Mammary epithelial cell (primary cell): ENCODE results near the gene ZBTB3.

ENCODE experiments used
- EZH2 ChIP-seq: IDR thresholded peaks from 2 replicates; pipeline ENCODE4 v1.6.1; 2012; ENCODE audit warnings: low read length, inconsistent platforms, borderline replicate concordance
- TF ChIP-seq, protein P1 (sequence below), 2 donors: IDR thresholded peaks in 1 of 2; conservative IDR thresholded peaks in 1 of 2; 2 replicates each; pipeline ENCODE4 v1.5.1; 2011 to 2012; ENCODE audit warnings: inconsistent platforms in 2 of 2, low read length in 2 of 2, mild to moderate bottlenecking in 2 of 2, control low read depth in 1 of 2, low read depth in 1 of 2; ENCODE audit not compliant: insufficient read depth in 1 of 2; ENCODE audit errors: extremely low read depth in 1 of 2

DNA sequence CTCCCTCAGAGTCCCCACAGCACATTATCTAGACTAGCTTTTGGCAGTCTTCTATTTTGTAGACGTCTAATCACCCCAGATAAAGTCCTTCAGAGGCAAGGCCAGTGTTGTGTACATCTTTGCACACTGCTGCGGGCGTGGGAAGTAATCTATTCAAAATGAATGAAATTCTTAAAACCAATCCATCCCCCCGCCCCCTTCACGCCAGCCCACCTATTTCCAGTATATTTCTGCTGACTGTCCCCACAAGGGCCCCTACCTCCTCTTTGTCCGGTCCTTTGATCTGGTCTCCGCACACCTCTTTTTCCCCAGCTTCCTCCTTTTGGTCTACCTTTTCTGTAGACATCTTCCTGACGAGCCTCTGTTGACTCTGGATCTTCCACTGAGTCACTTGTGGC lies 47.1 kb downstream of the ZBTB3 start:
- TF ChIP-seq, protein P1, sequence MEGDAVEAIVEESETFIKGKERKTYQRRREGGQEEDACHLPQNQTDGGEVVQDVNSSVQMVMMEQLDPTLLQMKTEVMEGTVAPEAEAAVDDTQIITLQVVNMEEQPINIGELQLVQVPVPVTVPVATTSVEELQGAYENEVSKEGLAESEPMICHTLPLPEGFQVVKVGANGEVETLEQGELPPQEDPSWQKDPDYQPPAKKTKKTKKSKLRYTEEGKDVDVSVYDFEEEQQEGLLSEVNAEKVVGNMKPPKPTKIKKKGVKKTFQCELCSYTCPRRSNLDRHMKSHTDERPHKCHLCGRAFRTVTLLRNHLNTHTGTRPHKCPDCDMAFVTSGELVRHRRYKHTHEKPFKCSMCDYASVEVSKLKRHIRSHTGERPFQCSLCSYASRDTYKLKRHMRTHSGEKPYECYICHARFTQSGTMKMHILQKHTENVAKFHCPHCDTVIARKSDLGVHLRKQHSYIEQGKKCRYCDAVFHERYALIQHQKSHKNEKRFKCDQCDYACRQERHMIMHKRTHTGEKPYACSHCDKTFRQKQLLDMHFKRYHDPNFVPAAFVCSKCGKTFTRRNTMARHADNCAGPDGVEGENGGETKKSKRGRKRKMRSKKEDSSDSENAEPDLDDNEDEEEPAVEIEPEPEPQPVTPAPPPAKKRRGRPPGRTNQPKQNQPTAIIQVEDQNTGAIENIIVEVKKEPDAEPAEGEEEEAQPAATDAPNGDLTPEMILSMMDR (conservative IDR thresholded peaks at IDR 0.05 in 1 of 2, IDR thresholded peaks at IDR 0.05 in 1 of 2; ENCODE audit: extremely low read depth in 1 of 2, insufficient read depth in 1 of 2, low read depth in 1 of 2, low read length in 2 of 2): no peak
- no peak for TF ChIP-seq EZH2
